CMK (cell line): ENCODE data around the gene PATJ.
A peak's percentile ranks its signal among the peaks of the same experiment; 100 is the strongest.
"Not testable (repeated sequence)": the region's sequence is repeated elsewhere in the genome, so short reads cannot be mapped to it uniquely, and the experiment has no call there.

ENCODE experiments used
- DNase-seq: peaks from one replicate; pipeline ENCODE4 v3.0.0-alpha.2; 2010; ENCODE audit warnings: low read depth

PATJ gene, protein sequence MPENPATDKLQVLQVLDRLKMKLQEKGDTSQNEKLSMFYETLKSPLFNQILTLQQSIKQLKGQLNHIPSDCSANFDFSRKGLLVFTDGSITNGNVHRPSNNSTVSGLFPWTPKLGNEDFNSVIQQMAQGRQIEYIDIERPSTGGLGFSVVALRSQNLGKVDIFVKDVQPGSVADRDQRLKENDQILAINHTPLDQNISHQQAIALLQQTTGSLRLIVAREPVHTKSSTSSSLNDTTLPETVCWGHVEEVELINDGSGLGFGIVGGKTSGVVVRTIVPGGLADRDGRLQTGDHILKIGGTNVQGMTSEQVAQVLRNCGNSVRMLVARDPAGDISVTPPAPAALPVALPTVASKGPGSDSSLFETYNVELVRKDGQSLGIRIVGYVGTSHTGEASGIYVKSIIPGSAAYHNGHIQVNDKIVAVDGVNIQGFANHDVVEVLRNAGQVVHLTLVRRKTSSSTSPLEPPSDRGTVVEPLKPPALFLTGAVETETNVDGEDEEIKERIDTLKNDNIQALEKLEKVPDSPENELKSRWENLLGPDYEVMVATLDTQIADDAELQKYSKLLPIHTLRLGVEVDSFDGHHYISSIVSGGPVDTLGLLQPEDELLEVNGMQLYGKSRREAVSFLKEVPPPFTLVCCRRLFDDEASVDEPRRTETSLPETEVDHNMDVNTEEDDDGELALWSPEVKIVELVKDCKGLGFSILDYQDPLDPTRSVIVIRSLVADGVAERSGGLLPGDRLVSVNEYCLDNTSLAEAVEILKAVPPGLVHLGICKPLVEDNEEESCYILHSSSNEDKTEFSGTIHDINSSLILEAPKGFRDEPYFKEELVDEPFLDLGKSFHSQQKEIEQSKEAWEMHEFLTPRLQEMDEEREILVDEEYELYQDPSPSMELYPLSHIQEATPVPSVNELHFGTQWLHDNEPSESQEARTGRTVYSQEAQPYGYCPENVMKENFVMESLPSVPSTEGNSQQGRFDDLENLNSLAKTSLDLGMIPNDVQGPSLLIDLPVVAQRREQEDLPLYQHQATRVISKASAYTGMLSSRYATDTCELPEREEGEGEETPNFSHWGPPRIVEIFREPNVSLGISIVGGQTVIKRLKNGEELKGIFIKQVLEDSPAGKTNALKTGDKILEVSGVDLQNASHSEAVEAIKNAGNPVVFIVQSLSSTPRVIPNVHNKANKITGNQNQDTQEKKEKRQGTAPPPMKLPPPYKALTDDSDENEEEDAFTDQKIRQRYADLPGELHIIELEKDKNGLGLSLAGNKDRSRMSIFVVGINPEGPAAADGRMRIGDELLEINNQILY (N-terminal part only)

DNA sequence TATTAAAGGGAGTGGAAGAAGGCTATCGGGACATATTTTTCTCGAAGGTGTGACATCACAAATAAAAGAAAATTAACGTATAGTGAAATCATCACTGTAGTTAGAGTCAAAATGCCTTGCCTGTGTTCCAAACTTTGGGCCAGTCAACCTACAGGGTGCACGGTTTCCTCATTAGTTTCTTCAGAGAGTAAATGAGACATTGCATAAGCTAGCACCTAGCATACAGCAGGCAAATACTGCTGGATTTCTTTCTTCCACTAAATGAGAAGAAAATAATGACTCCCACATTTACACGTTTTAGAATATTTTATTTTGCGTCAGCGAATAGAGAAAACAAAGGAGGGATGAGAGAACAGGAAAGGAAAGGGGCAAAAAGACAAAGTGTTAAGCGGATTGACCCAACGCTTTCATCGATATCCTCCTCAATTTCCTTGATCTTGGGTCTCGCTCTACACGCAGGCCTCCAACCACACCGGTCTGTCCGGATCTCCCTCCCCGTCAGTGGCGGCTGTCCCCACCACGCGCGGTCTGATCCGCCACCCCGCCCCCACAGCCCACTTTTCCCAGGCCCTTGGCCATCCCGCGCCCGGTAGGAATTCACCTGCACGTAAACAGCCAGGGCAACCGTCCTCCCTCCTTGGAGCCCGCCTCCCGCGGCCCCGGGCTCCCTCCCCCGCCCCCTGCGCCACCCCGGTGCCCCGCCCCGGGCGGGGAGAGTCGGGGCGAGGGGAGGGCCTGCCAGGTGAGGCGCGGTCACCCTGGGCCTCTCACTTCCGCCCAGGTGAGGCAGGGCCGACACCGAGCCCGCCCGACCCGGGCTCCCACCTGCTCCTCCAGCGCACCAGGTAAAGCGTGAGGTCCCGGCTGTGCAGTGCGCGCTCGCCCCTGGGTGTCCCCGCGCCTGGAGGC is at the start of gene PATJ:
Gene PATJ (plus strand): TSS at position 770 of the 909 bp plus-strand sequence. CDS start 20,413 bp downstream, outside the sequence.
- no peak for DNase-seq

DNA sequence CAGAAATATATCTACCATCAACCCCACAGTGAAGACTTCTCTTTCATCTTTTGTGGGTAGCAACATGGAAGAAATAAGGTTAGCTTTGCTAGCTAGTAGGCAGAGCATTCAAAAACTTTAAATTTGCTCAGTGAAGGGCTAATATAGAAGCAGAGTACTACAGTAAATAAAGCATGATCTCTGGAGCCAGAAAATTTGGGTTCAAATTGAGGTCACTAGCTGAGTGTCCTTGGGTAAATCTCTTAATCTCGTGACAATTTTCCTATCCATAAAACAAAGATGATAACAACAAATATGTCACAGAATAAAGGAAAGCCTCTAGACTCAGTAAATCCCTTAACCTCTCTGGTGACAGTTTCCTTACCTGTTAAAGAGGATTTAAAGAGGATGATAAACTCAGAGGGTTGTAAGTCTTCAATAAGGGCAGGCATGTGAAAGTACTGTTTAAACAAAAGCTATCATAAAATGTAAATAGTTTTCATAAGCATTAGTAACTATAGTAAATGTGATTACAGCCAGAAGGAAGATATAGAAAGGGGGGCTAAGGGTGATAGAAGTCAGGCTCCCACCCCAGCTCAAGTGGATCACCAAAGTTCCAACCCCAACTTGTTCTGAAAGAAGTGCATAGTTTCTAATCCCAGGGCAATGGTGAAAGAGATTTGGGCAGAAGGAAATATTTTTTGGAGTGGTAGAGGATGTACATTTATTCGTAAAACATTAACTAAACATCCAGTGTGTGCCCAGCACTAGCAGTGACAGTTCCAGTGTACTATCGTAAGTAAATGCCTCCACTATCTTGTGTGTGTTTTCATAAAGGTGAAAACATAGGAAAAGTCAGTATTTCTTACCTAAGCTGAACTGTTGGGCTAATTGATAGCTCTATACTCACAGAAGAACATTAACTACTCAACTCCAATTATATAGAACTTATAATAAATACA is 42.1 kb upstream of the PATJ start:
- DNase-seq = no peak

DNA sequence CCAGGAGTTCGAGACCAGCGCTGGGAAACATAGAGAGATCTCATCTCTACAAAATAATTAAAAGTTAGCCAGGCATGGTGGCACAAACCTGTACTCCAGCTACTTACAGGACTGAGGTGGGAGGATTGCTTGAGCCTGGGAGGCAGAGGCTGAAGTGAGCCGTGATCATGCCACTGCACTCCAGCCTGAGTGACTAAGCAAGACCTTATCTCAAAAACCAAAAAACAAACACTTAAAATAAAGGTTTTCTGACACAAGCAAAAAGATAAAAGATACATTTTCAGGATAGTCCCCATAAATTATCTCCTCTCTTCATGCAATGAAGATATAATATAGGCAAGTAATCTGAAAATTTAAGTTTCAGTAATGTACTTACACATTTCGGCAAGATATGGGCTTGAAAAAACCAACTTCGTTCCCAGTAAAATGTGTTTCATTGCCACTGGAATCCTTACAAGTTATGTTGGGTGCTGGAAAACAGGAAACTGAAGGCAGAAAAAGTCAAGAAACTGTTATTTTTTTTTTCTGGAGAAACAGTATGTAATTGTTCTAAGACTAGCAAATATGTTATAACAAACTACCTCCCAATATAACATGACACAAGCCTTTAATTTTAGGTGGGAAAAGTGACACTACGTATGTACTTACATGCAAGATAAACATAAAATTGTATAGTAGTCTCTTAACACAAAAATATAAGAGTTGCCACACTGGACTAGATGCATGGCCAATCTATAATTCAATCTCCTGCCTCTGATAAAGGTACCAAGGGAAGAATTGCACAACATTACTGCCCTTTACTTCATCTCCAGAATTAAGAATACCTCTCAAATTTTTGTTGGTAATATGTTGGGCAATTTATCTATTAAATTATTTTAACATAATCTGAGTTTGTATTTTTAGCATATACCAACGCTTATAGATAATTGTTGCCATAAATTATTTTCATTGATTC is 33.0 kb upstream of the PATJ start:
- DNase-seq = peak; percentile 44

DNA sequence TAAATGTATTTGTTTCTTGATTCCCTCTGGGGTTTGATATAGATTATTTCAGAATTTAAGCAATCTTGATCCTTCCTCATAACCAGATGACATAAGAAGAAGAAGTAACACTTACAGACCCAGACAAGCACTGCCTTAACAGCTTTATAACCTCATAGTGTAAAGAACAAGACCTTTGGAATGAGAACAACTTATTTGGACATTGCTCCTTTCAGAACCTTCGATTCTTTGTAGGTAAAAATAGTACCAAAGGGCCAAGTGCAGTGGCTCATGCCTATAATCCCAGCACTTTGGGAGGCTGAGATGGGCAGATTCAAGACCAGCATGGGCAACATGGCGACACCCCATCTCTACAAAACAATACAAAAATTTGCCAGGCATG is 32.4 kb upstream of the PATJ start:
- DNase-seq = no peak

DNA sequence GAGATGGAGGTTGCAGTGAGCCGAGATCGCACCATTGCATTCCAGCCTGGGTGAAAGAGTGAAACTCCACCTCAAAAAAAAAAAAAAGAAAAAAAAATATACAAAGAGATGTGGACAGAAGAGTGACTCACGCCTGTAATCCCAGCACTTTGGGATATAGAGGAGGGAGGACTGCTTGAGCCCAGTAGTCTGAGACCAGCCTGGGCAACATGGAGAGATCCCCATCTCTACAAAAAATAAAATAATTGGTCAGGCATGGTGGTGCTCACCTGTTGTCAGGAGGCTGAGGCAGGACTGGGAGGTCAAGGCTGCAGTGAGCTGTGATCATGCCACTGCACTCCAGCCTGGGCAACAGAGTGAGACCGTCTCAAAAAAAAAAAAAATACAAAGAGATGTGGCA is 31.0 kb upstream of the PATJ start:
- not testable (repeated sequence) for DNase-seq

DNA sequence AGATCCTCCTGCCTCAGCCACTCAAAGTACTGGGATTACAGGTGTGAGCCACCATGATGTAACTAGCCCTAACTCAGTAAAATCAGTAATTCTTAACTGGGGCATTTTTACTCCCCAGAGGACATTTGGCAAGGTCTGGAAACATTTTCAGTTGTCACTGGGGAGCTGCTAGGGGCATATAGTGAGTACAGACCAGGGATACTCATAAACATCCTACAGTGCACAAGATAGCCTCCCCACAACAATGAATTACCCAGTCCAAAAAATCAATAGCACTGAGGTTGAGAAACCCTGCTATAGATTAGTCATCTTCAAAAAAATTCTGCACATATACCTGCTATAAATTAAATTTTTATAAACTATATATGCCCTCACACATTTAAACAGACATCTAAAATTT is 30.3 kb upstream of the PATJ start:
- DNase-seq = no peak

DNA sequence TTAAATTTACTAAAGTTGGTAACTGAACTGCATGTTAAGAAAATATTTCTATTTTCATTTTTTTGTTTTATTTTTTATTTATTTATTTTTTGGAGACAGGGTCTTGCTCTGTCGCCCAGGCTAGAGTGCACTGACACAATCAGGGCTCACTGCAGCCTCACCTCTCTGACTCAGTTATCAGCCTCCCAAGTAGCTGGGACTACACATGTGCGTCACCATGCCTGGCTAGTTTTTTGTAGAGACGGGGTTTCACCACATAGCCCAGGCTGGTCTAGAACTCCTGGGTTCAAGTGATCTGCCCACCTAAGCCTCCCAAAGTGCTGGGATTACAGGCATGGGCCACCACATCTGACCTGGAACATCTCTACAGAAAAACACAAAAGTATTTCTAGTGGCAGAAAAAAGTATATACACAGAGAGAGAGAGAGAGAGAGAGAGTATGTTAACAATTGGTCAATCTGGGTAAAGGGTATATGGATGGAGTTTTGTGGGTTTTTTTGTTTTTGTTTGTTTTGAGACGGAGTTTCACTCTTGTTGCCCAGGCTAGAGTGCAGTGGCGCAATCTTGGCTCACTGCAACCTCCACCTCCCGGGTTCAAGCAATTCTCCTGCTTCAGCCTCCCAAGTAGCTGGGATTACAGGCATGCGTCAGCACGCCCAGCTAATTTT is 23.1 kb upstream of the PATJ start:
- DNase-seq = not testable (repeated sequence)

DNA sequence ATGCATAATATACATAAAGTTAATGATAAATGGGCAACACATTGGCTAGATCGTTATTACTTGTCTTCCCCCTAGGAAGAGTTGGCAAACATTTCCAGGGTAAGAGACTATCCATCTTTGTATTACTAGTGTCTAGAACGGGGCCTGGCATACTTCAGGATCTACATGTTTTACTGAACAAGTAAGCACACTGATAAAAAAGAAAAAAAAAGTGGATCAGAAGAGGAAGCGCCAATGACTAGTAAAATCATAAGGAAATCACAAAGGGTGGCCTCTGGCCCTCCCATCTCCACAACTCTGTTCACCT is 17.8 kb upstream of the PATJ start:
- DNase-seq = no peak

DNA sequence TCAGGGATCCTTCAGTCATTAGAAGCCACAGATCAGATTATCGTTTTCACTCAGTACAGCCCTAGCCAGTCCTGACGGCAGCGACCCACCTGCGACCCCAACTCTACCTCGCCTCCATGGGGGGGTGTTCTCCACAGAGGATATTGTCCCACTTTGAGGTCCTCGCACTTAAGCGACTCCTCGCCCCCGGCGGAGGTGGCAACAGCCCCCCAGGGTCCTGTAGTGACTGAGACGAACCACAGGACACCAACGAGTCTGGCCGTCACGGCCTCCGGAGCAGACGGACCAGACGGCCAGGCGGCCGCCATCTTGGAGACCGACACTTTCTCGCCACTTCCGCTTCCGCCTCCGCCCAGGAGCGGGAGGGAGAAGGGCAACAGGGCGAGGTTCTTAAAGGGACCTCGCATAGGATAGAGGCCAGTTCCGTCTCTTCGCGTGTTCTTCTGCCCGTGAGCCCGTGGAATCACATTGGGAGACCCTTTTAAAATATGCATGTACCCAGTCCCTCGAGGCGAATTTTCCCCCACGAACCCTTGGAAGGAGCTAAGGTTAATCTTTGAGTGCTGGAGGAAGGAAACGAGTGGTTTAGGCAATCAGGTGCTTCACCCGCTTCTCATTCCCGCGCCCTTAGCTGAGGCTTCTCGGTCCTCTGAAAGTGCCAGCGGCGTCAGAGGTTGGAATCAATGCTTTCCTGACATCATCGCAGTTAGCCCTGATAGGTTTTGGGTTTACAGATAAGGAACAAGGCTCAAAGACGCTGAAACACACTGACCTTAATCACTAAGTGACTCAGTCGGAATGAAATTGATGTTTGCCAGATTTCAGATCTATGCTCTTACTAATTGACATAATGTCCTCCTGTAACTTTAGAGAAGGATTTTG is 17.2 kb upstream of the PATJ start, which contains the start of gene TM2D1:
Gene TM2D1 (minus strand): TSS at position 329 of the 882 bp plus-strand sequence. CDS start 21 bp downstream, at position 308.
- DNase-seq = peak; percentile 78

DNA sequence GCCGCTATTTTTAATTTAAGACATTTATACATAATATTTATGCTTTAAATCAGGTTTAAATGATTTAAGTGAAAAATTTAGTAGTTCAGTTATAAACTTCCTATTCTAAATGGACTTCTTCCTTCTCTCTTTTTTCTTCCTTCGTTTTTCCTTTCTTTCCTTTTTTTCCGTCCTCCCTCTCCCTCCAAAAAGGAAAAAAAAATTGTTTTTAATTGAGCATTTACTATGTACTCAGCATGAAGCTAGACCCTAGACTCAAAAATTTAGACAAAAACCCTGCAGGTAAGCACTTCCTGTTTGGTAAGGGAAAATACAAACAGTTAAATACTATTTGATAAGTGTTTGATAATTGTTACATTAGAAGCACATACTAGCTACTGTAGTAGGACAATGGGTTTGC is 14.7 kb upstream of the PATJ start:
- no peak for DNase-seq

DNA sequence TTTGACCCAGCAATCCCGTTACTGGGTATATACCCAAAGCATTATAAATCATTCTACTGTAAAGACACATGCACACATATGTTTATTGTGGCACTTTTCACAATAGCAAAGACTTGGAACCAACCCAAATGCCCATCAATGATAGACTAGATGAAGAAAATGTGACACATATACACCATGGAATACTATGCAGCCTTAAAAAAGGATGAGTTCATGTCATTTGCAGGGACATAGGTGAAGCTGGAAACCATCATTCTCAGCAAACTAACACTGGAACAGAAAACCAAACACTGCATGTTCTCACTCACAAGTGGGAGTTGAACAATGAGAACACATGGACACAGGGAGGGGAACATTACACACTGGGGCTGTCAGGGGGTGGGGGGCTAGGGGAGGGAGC is 11.6 kb upstream of the PATJ start:
- not testable (repeated sequence) for DNase-seq

DNA sequence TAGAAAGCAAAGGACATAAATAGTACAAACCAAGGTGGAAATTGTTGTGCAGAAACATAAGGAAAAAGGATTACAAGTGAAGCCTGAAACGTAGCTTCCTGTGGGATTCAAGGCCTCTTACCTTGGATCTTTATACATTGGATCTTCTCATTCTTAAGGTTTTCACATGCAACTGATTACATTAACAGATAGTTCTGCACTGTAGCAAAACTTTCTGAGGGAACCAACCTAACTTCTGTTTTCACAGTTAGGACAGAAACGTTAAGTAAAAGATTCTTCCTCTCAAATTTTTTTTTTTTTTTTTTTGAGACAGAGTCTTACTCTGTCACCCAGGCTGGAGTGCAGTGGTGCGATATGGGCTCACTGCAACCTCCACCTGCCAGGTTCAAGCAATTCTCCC is 9.6 kb upstream of the PATJ start:
- DNase-seq = no peak

DNA sequence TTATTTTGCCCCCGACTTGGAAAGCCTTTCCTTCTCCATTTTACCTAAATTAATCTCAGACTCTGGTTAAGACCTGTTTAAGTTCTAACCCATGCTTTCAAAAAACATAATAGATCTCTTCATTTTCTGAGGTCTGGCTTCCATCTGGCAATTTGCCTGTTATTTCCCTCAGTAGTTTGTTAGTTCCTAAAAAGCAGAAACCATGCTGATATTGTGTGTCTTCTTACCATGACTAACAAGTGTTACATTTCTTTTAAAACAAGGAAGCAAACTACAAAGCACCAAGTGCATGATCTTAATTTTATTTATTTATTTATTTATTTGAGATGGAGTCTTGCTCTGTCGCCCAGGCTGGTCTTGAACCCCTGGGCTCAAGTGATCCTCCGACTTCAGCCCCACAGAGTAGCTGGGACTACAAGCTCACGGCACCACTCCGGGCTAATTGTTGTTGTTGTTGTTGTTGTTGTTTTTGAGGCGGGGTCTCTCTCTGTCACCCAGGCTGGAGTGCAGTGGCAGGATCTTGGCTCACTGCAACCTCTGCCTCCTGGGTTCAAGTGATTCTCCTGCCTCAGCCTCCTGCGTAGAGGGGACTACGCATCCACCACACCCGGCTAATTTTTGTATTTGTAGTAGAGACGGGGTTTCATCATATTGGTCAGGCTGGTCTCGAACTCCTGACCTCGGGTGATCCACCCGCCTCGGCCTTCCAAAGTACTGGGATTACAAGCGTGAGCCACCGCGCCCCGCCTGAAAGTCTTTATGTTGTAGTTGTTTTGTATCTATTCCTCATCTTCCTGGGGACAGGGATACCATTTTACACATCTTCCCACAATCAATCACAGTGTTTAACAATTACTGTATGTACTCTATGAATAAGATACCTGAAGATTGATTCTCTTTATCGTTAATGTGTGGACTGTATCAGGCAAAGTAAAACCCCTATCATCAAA is 1.3 kb upstream of the PATJ start:
- DNase-seq = no peak

DNA sequence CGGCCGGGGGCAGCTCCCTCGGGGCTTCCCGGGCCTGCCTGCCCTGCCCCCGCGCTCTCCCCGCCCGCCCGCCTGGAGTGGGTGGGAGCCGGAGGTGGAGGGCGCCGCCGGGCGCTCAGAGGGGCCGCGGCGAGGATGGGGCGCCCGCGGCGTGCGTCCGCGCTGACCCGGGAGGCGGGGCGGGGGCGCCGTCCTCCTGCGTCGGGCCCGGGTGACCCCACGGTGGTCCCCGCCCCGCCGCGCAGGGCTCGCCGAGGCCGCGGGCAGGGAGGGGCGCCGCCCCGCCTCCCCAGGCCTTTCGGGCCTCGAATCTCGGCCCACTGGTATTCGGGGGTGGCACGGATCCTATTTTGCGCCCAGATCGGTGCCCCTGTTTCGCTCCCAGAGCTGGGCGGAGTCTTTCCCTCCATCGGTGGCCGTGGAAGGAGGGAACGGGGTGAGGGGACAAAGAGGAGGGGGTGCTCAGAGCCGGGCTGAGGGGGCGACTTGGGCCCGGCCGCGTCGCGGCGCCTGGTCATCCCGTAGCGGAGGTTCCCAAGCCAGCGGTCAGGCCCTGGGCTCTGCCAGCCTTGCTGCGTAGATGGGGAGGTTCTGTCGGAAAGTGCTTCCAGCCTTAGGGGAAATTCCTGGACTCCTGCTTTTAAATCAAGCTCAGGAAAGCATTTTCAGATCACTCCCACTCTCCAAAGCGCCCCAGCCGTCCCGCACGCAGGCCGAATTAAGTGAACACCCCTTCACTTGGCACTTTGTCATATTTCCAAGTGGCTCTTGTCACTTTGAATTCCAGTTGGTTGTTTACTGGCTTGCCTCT is 545 bp downstream of the PATJ start:
- no peak for DNase-seq

DNA sequence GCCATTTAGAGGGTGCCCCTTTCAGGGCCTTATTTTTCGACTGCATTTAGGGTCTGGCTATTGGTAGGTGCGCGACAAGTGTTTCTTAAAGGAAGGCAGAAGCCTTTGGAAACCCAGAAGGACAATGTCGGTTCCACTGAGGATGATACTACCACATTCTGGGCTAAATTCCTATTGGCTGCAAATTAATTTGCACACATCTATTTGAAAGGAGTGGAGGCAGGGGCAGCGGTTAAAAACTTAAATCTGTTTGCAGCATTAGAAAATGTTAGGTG is 1.1 kb downstream of the PATJ start:
- no peak for DNase-seq
